Hindlimb muscle (tissue), 1 donor: ENCODE data around the gene RIN1. TPM values are rescaled to one million over a fixed set of nuclear protein-coding genes. Genes with fewer than 3 reads are reported as not detected.
A peak's percentile ranks its signal among the peaks of the same experiment; 100 is the strongest.
"Not testable (repeated sequence)": the region's sequence is repeated elsewhere in the genome, so short reads cannot be mapped to it uniquely, and the experiment has no call there.

Experiments used
- DNase-seq: peaks from one replicate; pipeline ENCODE4 v3.0.0-alpha.2; 2013
- polyA plus RNA-seq: library from polyadenylated mRNA; unstranded; fragments of 120-200 nt; gene quantifications from one replicate; pipeline ENCODE4 v1.2.1, GENCODE V29; 2013; ENCODE audit not compliant: insufficient read length

The RIN1 gene
- polyA plus RNA-seq, 1 donor: 11.5 TPM

- no peak for DNase-seq
These were observed 2.2 kb downstream of the RIN1 start for GRCh38 chr11:66333896-66334604.

GRCh38 chr11:66333220-66333877 lies 2.9 kb downstream of the RIN1 start:
- no peak for DNase-seq

GRCh38 chr11:66332371-66333219 lies 3.6 kb downstream of the RIN1 start:
- no peak for DNase-seq

GRCh38 chr11:66331542-66332370 lies 4.5 kb downstream of the RIN1 start:
- no peak for DNase-seq

- DNase-seq: no peak
These were observed 5.3 kb downstream of the RIN1 start for GRCh38 chr11:66330931-66331330.

GRCh38 chr11:66329165-66329673 lies 7.0 kb downstream of the RIN1 start:
- DNase-seq: no peak

- DNase-seq: peak; percentile 82
These were observed 7.7 kb downstream of the RIN1 start for GRCh38 chr11:66328302-66329144.

- DNase-seq: no peak
These were observed 8.3 kb downstream of the RIN1 start for GRCh38 chr11:66328031-66328301.

- DNase-seq: no peak
These were observed 8.8 kb downstream of the RIN1 start for GRCh38 chr11:66327171-66328030.

GRCh38 chr11:66326261-66327111 lies 9.7 kb downstream of the RIN1 start:
- no peak for DNase-seq

GRCh38 chr11:66325263-66325671 lies 11.0 kb downstream of the RIN1 start:
- no peak for DNase-seq

GRCh38 chr11:66324664-66325063 lies 11.6 kb downstream of the RIN1 start:
- no peak for DNase-seq

GRCh38 chr11:66323684-66324083 lies 12.6 kb downstream of the RIN1 start:
- DNase-seq: no peak

- no peak for DNase-seq
These were observed 13.4 kb downstream of the RIN1 start for GRCh38 chr11:66322732-66323427.

- no peak for DNase-seq
These were observed 14.6 kb downstream of the RIN1 start for GRCh38 chr11:66321606-66322005.

- DNase-seq: not testable (repeated sequence)
These were observed 15.5 kb downstream of the RIN1 start for GRCh38 chr11:66320748-66321147.

GRCh38 chr11:66320289-66320688 lies 15.9 kb downstream of the RIN1 start:
- not testable (repeated sequence) for DNase-seq

GRCh38 chr11:66318600-66318970 lies 17.6 kb downstream of the RIN1 start:
- no peak for DNase-seq
